HepG2 (cell line): ENCODE results near the gene PPP1R12B. TPM values are rescaled to one million over a fixed set of nuclear protein-coding genes. Genes with fewer than 3 reads are reported as not detected.

Experiments used
- ATAC-seq: fragments of 200-7000 bp; cut with Tn5 transposase; 3 replicates; pipeline ENCODE4 v1.9.1; 2020; ENCODE audit warnings: mild to moderate bottlenecking, moderate library complexity
- BruUV-seq: library from RNA; stranded (reverse); fragments of 400-500 nt; replicated peaks from 2 replicates; lab custom pipeline; 2021; lab: Mats Ljungman, UMichigan
- CTCF ChIA-PET: fragments of 300-600 bp; formaldehyde crosslinking; extraction: SDS; loops from one replicate; lab custom pipeline; 2021; ENCODE audit warnings: low total read pairs, inconsistent platforms, low intra/inter-chr PET ratio; lab: Yijun Ruan, JAX
- POLR2A ChIA-PET: fragments of 350-600 bp; sonication (Branson Sonifier 250); formaldehyde crosslinking; loops from one replicate; lab custom pipeline; 2020; ENCODE audit warnings: antibody characterized with exemption, inconsistent platforms; lab: Yijun Ruan, JAX
- DNase-seq: peaks from one replicate; pipeline ENCODE4 v3.0.0-alpha.2; 2015; ENCODE audit warnings: low spot score
- FAIRE-seq: peaks from 3 replicates; lab custom pipeline; 2011; peaks lifted over from hg19 to GRCh38; lab: Jason Lieb, UNC
- H2AFZ ChIP-seq: one replicate; pipeline ENCODE4 v1.6.1; 2011; ENCODE audit warnings: low read length, inconsistent platforms
- H3K27ac ChIP-seq: fragments of 300-600 bp; 3 replicates; pipeline ENCODE4 v1.8.0; 2011; ENCODE audit warnings: mixed run types, mild to moderate bottlenecking, mixed read lengths, low read length, inconsistent platforms; ENCODE audit not compliant: insufficient read depth; ENCODE audit errors: extremely low read length
- H3K27me3 ChIP-seq, 2 experiments: fragments of 200-600 bp in 1 of 2; 2 replicates in 1 of 2; 3 replicates in 1 of 2; pipeline versions ENCODE4 v1.6.0 to v1.8.0; 2011; ENCODE audit warnings: low read length in 2 of 2, mild to moderate bottlenecking in 2 of 2, moderate library complexity in 2 of 2, inconsistent platforms in 1 of 2; ENCODE audit not compliant: insufficient read depth in 2 of 2, control insufficient read depth in 1 of 2
- H3K36me3 ChIP-seq, 2 experiments: fragments of 200-600 bp in 1 of 2; replicated peaks in 1 of 2; 2 replicates in 1 of 2; 3 replicates in 1 of 2; pipeline versions ENCODE4 v1.5.1 to v1.8.0; 2011; ENCODE audit warnings: low read length in 2 of 2, inconsistent platforms in 1 of 2; ENCODE audit not compliant: insufficient read depth in 2 of 2, control insufficient read depth in 1 of 2
- H3K4me1 ChIP-seq: 2 replicates; pipeline ENCODE4 v1.5.1; 2012; ENCODE audit warnings: low read length, inconsistent platforms; ENCODE audit not compliant: insufficient read depth
- H3K4me2 ChIP-seq: 2 replicates; pipeline ENCODE4 v1.6.0; 2011; ENCODE audit warnings: low read depth, low read length, inconsistent platforms
- H3K4me3 ChIP-seq, 3 experiments: fragments of 200-600 bp in 1 of 3; sonication (generic), shearing (Covaris generic) in 1 of 3; replicated peaks in 1 of 3; 2 replicates each; pipeline ENCODE4 v1.5.1; 2011 to 2016; ENCODE audit warnings: low read length in 3 of 3, inconsistent platforms in 2 of 3, low read depth in 2 of 3, mild to moderate bottlenecking in 2 of 3, control low read depth in 1 of 3, mixed read lengths in 1 of 3; ENCODE audit not compliant: insufficient read depth in 1 of 3
- H3K79me2 ChIP-seq: one replicate; pipeline ENCODE4 v1.6.1; 2011; ENCODE audit warnings: low read length, inconsistent platforms; ENCODE audit not compliant: insufficient read depth
- H3K9ac ChIP-seq: 2 replicates; pipeline ENCODE4 v1.6.0; 2011; ENCODE audit warnings: mild to moderate bottlenecking, low read depth, low read length, inconsistent platforms; ENCODE audit not compliant: insufficient read depth
- H3K9me3 ChIP-seq: 2 replicates; pipeline ENCODE4 v1.5.1; 2012; ENCODE audit warnings: mild to moderate bottlenecking, low read length
- H4K20me1 ChIP-seq: 2 replicates; pipeline ENCODE4 v1.6.0; 2011; ENCODE audit warnings: inconsistent platforms, mild to moderate bottlenecking, low read length, moderate library complexity; ENCODE audit not compliant: insufficient read depth
- ARNTL ChIP-seq: sonication (generic); formaldehyde crosslinking; IDR thresholded peaks from 2 replicates; pipeline ENCODE4 v1.4.0; 2020; ENCODE audit warnings: mild to moderate bottlenecking, missing genetic modification reagents
- CENPT ChIP-seq: sonication (generic); formaldehyde crosslinking; IDR thresholded peaks from 2 replicates; pipeline ENCODE4 v1.8.0; 2022; ENCODE audit warnings: low read depth, mild to moderate bottlenecking, moderate library complexity, missing genetic modification reagents
- ESRRA ChIP-seq: sonication (generic); formaldehyde crosslinking; IDR thresholded peaks from 2 replicates; pipeline ENCODE4 v1.5.1; 2020; ENCODE audit warnings: mild to moderate bottlenecking, low read depth, missing genetic modification reagents
- FOXO4 ChIP-seq: sonication (generic); formaldehyde crosslinking; conservative IDR thresholded peaks from 2 replicates; pipeline ENCODE4 v1.8.1; 2023; ENCODE audit warnings: missing genetic modification reagents
- HNF4G ChIP-seq, 2 experiments: sonication (generic) in 1 of 2; formaldehyde crosslinking in 1 of 2; IDR thresholded peaks; 2 replicates each; pipeline versions ENCODE4 v1.4.0 to v1.6.1; 2011 to 2020; ENCODE audit warnings: borderline replicate concordance in 2 of 2, low read depth in 2 of 2, mild to moderate bottlenecking in 2 of 2, low read length in 1 of 2, missing genetic modification reagents in 1 of 2, moderate library complexity in 1 of 2
- KLF16 ChIP-seq, 2 experiments: sonication (generic) in 1 of 2; formaldehyde crosslinking in 1 of 2; IDR thresholded peaks; 2 replicates each; pipeline versions ENCODE4 v1.6.1 to v1.8.0; 2016 to 2023; ENCODE audit warnings: missing genetic modification reagents in 2 of 2, missing compliant biosample characterization in 1 of 2
- KMT2A ChIP-seq: sonication (generic); formaldehyde crosslinking; IDR thresholded peaks from 2 replicates; pipeline ENCODE4 v1.4.0; 2020; ENCODE audit warnings: missing genetic modification reagents
- MAX ChIP-seq: IDR thresholded peaks from 2 replicates; pipeline ENCODE4 v1.6.1; 2012; ENCODE audit warnings: inconsistent platforms
- RARA ChIP-seq: IDR thresholded peaks from 2 replicates; pipeline ENCODE4 v1.6.1; 2016; ENCODE audit warnings: missing genetic modification reagents, missing compliant biosample characterization
- RFX1 ChIP-seq: fragments of 450-650 bp; IDR thresholded peaks from 2 replicates; pipeline ENCODE4 v1.6.1; 2017
- TBX2 ChIP-seq: sonication (generic); formaldehyde crosslinking; IDR thresholded peaks from 2 replicates; pipeline ENCODE4 v1.5.0; 2020; ENCODE audit warnings: missing genetic modification reagents, mild to moderate bottlenecking, borderline replicate concordance
- XRCC5 ChIP-seq: fragments of 200-400 bp; formaldehyde crosslinking; optimal IDR thresholded peaks from 2 replicates; pipeline ENCODE3; 2017; ENCODE audit warnings: mild to moderate bottlenecking, low read length
- ZKSCAN5 ChIP-seq: sonication (generic); formaldehyde crosslinking; IDR thresholded peaks from 2 replicates; pipeline ENCODE4 v1.5.1; 2020; ENCODE audit warnings: mild to moderate bottlenecking, missing genetic modification reagents
- ZNF160 ChIP-seq: sonication (generic); formaldehyde crosslinking; IDR thresholded peaks from 2 replicates; pipeline ENCODE4 v1.8.0; 2022; ENCODE audit warnings: mild to moderate bottlenecking, inconsistent platforms, missing genetic modification reagents
- ZNF546 ChIP-seq: sonication (generic); formaldehyde crosslinking; conservative IDR thresholded peaks from 2 replicates; pipeline ENCODE4 v1.8.1; 2023; ENCODE audit warnings: mild to moderate bottlenecking, missing genetic modification reagents
- ZNF766 ChIP-seq: sonication (generic); formaldehyde crosslinking; IDR thresholded peaks from 2 replicates; pipeline ENCODE4 v1.5.0; 2020; ENCODE audit warnings: missing genetic modification reagents, borderline replicate concordance
- WGBS: methylation state at CpG from one replicate; pipeline ENCODE4 v1.1.6; 2017; ENCODE audit warnings: low lambda C conversion rate; 5-methylcytosine and 5-hydroxymethylcytosine counted together
- in situ Hi-C: cut with HindIII; loops from 2 replicates; pipeline ENCODE4 v1.10.0; 2017; ENCODE audit warnings: low pct_unique_long_range_greater_than_20kb; ENCODE audit not compliant: extremely low pct_ligation_motif_present
- intact Hi-C: fragments of 100-400 bp; cut with micrococcal nuclease; formaldehyde crosslinking; loops from one replicate; pipeline ENCODE4 v1.10.0; 2022; ENCODE audit not compliant: unreplicated experiment
- polyA plus RNA-seq, 8 experiments: library from polyadenylated mRNA; depleted of rRNA in 3 of 8; stranded (reverse) in 7 of 8; unstranded in 1 of 8; fragments of >200 nt; fragmentation: Illumina TruSeq in 4 of 8; extraction: Trizol in 4 of 8; gene quantifications; 2 replicates each; pipeline versions ENCODE4 v1.2.1 to v1.2.3, GENCODE V29; 2011 to 2016; ENCODE audit warnings: low read depth in 4 of 8, missing spikeins in 1 of 8, mixed read lengths in 1 of 8; ENCODE audit not compliant: insufficient read depth in 1 of 8
- total RNA-seq, 5 experiments: library from RNA; depleted of rRNA; stranded (reverse); fragments of >200 nt; fragmentation: Illumina TruSeq; extraction: Trizol; gene quantifications; 2 replicates each; pipeline ENCODE4 v1.2.3, GENCODE V29; 2016; ENCODE audit warnings: low read depth in 1 of 5

PPP1R12B gene
- total and polyA plus RNA-seq, 2 of the 13 experiments (the other 11 are each of a cell fraction or from before 2014, with no cell fraction given), result 12.0 to 13.6 TPM

- H3K9ac ChIP-seq, result no peak overlapping the region
- intact Hi-C loops (no loop called here), in situ Hi-C loops (no loop called here)
- H3K79me2 ChIP-seq, result no peaks in the 10 kb centered on the region
- peaks cover 36% of the 10 kb centered on the region for H3K4me1 ChIP-seq
- no peak overlapping the region for H3K4me2 ChIP-seq
- H2AFZ ChIP-seq, result no peak overlapping the region
- H3K4me3 ChIP-seq, result no peak overlapping the region
- peaks cover 2% of the 10 kb centered on the region; the same call in 1 of the 2 replicates for H4K20me1 ChIP-seq
- no peaks in the 10 kb centered on the region for H3K36me3 ChIP-seq
- H3K27ac ChIP-seq, result no peak overlapping the region
- POLR2A ChIA-PET, result no interaction called here
- ATAC-seq, result no peak
- TF ChIP-seq ESRRA, result no peak
- TF ChIP-seq TBX2 (CRISPR knock-in tag), result no peak
- TF ChIP-seq ZNF766 (CRISPR knock-in tag), result no peak
- no peak for TF ChIP-seq ZNF546 (CRISPR knock-in tag)
- no peak for TF ChIP-seq HNF4G (IDR thresholded peaks at IDR 0.05; ENCODE audit: borderline replicate concordance, low read depth, low read length)
- no peak for TF ChIP-seq HNF4G (CRISPR knock-in tag; IDR thresholded peaks at IDR 0.05; ENCODE audit: borderline replicate concordance, low read depth)
- TF ChIP-seq FOXO4 (CRISPR knock-in tag), result no peak
- TF ChIP-seq MAX, result no peak
- no peak for TF ChIP-seq RARA
- no peak for TF ChIP-seq ARNTL (CRISPR knock-in tag)
- TF ChIP-seq XRCC5, result no peak
- TF ChIP-seq RFX1, result no peak
- TF ChIP-seq KMT2A, result no peak
- no peak for TF ChIP-seq ZKSCAN5 (CRISPR knock-in tag)
- no peak for TF ChIP-seq KLF16 (CRISPR knock-in tag; IDR thresholded peaks at IDR 0.05)
- TF ChIP-seq ZNF160 (CRISPR knock-in tag), result no peak
- TF ChIP-seq CENPT (CRISPR knock-in tag), result no peak
- DNase-seq, result no peak
- WGBS, result 55% methylated on average over 9 of the region's 9 CpGs
- H3K27me3 ChIP-seq, result peaks cover 9 to 41% of the 10 kb centered on the region in 2 experiments
- H3K9me3 ChIP-seq, result no peaks in the 10 kb centered on the region
- CTCF ChIA-PET, result no interaction called here
- no TSS peak for BruUV-seq
- FAIRE-seq, result no peak
Observed at GRCh38 chr1:202639500-202639899, 291.0 kb downstream of the PPP1R12B start.
